LNCAP (cell line): Measurements from ENCODE around the gene NIPAL3.

Experiments used
- TF ChIP-seq, protein P1 (sequence below): fragments of 450-650 bp; IDR thresholded peaks from 2 replicates; pipeline ENCODE4 v1.5.1; 2017; ENCODE audit warnings: mild to moderate bottlenecking

The NIPAL3 gene

GRCh38 chr1:24468685-24469316 lies 53.2 kb downstream of the NIPAL3 start:
- TF ChIP-seq, protein P1, sequence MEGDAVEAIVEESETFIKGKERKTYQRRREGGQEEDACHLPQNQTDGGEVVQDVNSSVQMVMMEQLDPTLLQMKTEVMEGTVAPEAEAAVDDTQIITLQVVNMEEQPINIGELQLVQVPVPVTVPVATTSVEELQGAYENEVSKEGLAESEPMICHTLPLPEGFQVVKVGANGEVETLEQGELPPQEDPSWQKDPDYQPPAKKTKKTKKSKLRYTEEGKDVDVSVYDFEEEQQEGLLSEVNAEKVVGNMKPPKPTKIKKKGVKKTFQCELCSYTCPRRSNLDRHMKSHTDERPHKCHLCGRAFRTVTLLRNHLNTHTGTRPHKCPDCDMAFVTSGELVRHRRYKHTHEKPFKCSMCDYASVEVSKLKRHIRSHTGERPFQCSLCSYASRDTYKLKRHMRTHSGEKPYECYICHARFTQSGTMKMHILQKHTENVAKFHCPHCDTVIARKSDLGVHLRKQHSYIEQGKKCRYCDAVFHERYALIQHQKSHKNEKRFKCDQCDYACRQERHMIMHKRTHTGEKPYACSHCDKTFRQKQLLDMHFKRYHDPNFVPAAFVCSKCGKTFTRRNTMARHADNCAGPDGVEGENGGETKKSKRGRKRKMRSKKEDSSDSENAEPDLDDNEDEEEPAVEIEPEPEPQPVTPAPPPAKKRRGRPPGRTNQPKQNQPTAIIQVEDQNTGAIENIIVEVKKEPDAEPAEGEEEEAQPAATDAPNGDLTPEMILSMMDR = no peak

GRCh38 chr1:24470592-24470991 lies 55.0 kb downstream of the NIPAL3 start:
- TF ChIP-seq, protein P1 = no peak

GRCh38 chr1:24472527-24473251 lies 57.1 kb downstream of the NIPAL3 start:
- TF ChIP-seq, protein P1 = no peak

DNA sequence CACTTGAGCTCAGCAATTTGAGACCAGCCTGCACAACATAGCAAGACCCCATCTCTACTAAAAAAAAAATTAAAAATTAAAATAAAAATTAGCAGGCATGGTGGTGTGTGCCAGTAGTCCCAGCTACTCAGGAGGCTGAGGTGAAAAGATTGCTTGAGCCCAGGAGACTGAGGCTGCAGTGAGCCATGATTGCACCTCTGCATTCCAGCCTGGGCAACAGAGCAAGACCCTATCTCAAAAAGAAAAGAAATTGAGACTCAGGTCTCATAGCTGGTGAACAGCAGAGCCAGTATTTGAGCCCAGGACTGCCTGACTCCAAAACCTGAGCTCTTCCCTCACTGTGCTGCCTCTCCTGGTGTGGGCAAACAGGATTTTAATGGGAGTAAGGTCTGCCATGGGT lies 58.6 kb downstream of the NIPAL3 start:
- TF ChIP-seq, protein P1 = no peak

GRCh38 chr1:24475700-24476099 lies 60.1 kb downstream of the NIPAL3 start:
- TF ChIP-seq, protein P1 = no peak

DNA sequence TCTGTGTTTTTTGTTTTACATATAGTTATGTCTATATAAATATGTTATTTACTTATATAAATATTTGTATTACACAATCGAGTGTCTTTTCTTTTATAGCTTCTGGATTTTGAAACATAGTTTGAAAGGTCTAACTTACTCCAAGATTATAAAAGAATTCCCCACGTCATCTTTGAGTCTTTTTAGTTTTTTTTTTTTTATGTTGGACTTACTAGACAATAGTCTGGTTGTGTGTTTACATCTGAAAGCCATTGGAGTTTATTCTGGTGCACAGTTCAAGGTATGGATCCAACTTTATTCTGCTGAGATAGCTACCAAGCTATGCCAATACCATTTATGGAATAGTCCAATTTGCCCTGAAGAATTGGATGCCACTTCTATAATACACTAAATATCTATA lies 61.0 kb downstream of the NIPAL3 start:
- TF ChIP-seq, protein P1 = no peak

- TF ChIP-seq, protein P1 = no peak
Observed at GRCh38 chr1:24477309-24477708, 61.7 kb downstream of the NIPAL3 start.
